Heart left ventricle (tissue), 16 donors: ENCODE data around the gene SWT1. TPM values are rescaled to one million over a fixed set of nuclear protein-coding genes. Genes with fewer than 3 reads are reported as not detected.

Source experiments
- ATAC-seq, 4 donors: fragments of 200-7000 bp; cut with Tn5 transposase; one replicate each; pipeline ENCODE4 v1.9.1; 2020 to 2022; ENCODE audit warnings: moderate library complexity in 4 of 4, mild to moderate bottlenecking in 3 of 4, moderate number of reproducible peaks in 1 of 4
- DNase-seq, 5 donors: peaks; one replicate each; pipeline ENCODE4 v3.0.0-alpha.2; 2020
- H3K27ac ChIP-seq, 12 donors: fragments of 200-600 bp; sonication (generic) in 4 of 12; one replicate each; pipeline versions ENCODE4 v1.5.0 to v1.8.0; 2016 to 2022; ENCODE audit warnings: mild to moderate bottlenecking in 2 of 12
- H3K27me3 ChIP-seq, 9 donors: fragments of 200-600 bp; sonication (generic) in 2 of 9; one replicate each; pipeline versions ENCODE4 v1.5.1 to v1.8.0; 2016 to 2022; ENCODE audit warnings: mild to moderate bottlenecking in 3 of 9
- H3K36me3 ChIP-seq, 9 donors: fragments of 200-600 bp; sonication (generic) in 2 of 9; one replicate each; pipeline versions ENCODE4 v1.5.0 to v1.8.0; 2018 to 2022; ENCODE audit warnings: mild to moderate bottlenecking in 2 of 9
- H3K4me1 ChIP-seq, 12 donors: fragments of 200-600 bp; sonication (generic) in 4 of 12; one replicate each; pipeline versions ENCODE4 v1.5.0 to v1.8.0; 2016 to 2022; ENCODE audit warnings: mild to moderate bottlenecking in 3 of 12
- H3K4me3 ChIP-seq, 12 donors: fragments of 200-600 bp; sonication (generic) in 4 of 12; one replicate each; pipeline versions ENCODE4 v1.5.0 to v1.8.0; 2017 to 2022; ENCODE audit warnings: mild to moderate bottlenecking in 9 of 12, moderate library complexity in 4 of 12
- H3K9me3 ChIP-seq, 12 donors: fragments of 200-600 bp; sonication (generic) in 4 of 12; one replicate each; pipeline versions ENCODE4 v1.5.0 to v1.8.0; 2016 to 2022; ENCODE audit warnings: mild to moderate bottlenecking in 1 of 12
- CTCF ChIP-seq, 12 donors: fragments of 200-600 bp; sonication (generic) in 4 of 12; IDR thresholded peaks; one replicate each; pipeline versions ENCODE4 v1.5.0 to v1.8.0; 2018 to 2022; ENCODE audit warnings: antibody characterized with exemption in 12 of 12, mild to moderate bottlenecking in 5 of 12
- POLR2A ChIP-seq, 2 donors: fragments of 450-650 bp; IDR thresholded peaks; one replicate each; pipeline ENCODE4 v1.6.1; 2017; ENCODE audit warnings: antibody characterized with exemption in 2 of 2, mild to moderate bottlenecking in 2 of 2, moderate library complexity in 2 of 2
- WGBS, 4 donors: extraction: QIAGEN DNeasy Blood & Tissue Kit in 2 of 4; methylation state at CpG; one replicate each; pipeline versions ENCODE4 v1.1.5 to v1.1.7; 2013 to 2018; 5-methylcytosine and 5-hydroxymethylcytosine counted together
- intact Hi-C, 10 donors: fragments of 100-400 bp; cut with DNase I; formaldehyde crosslinking; loops; one replicate each; pipeline versions ENCODE4 v1.11.1 to v1.14.2; 2022
- polyA plus RNA-seq, 2 donors: library from polyadenylated mRNA; stranded (reverse); fragments of 200-250 nt; gene quantifications; one replicate each; pipeline ENCODE4 v1.2.3, GENCODE V29; 2013
- total RNA-seq, 9 donors: library from RNA; depleted of rRNA in 2 of 9; stranded (reverse); fragments of >200 nt in 2 of 9; fragmentation: NEBNext Ultra II Directional in 3 of 9; extraction: Animal tissue kit (Norgen Biotek cat#: 25700) in 3 of 9; gene quantifications; one replicate each; pipeline versions ENCODE4 v1.1.0 to v1.2.4, GENCODE V29; 2016 to 2023
- donor health status: ischemic (EF 13 %, LVEDD 7.1; RV severe dilation, severe dysfunction).
- donor health status: healthy with polysubstance abuse.
- donor health status: DM: no; HTN: yes; CAD: no.
- donor health status: DM: no; HTN: no; CAD: no.
- donor health status: ischemic (EF 25% LVEDD 6.9; RV normal size, moderate dysfunction).
- donor health status: ischemic (EF 25% LVEDD 5.7; RV mildly dilated, moderate dysfunction).
- donor health status: healthy.
- donor health status: DM: yes; HTN: yes; CAD: no.
- donor health status: ischemic (EF 35%, LVEDD 5.7; RV mildly dilated, moderate dysfunction).
- donor health status: nonischemic (EF 11% LVEDD 7.7; RV severe dilation, severe dysfunction).
- donor health status: DM: yes; HTN: yes; CAD: no.
- donor health status: PGD.
- donor health status: ischemic (EF 29% LVEDD 5.4; RV normal size, mild dysfunction).
- donor health status: nonischemic (EF 23%, LVEDD 6.1; RV moderate dilation, normal function).

Gene SWT1
- total and polyA plus RNA-seq, 11 donors: 1.7 to 8.5 (median 5.3) TPM

- TF ChIP-seq POLR2A (IDR thresholded peaks at IDR 0.05): no peak
- TF ChIP-seq CTCF (IDR thresholded peaks at IDR 0.05): no peak
- Histone ChIP-seq H3K4me1 (peaks cover 0 to 15% (median 6%) of the 10 kb centered on the region in 12 donors), H3K27ac (no peak overlapping the region), H3K27me3 (no peaks in the 10 kb centered on the region), H3K4me3 (no peak overlapping the region), H3K36me3 (peaks cover 0 to 5% (median 0%) of the 10 kb centered on the region in 9 donors), H3K9me3 (peaks cover 0 to 4% (median 0%) of the 10 kb centered on the region in 12 donors)
- intact Hi-C loops: no loop called here
- WGBS, 4 donors: 83 to 90% (median 86%) methylated on average over 2 of the region's 2 CpGs
- no peak for ATAC-seq
- DNase-seq: no peak
Measured at GRCh38 chr1:185287451-185287850, 130.5 kb downstream of the SWT1 start.

GRCh38 chr1:185288435-185288834 lies 131.5 kb downstream of the SWT1 start:
- H3K27me3 ChIP-seq: no peaks in the 10 kb centered on the region
- intact Hi-C loops: no loop called here
- H3K4me3 ChIP-seq: no peak overlapping the region
- no peak for ATAC-seq
- no peak overlapping the region for H3K27ac ChIP-seq
- DNase-seq: no peak
- TF ChIP-seq POLR2A (IDR thresholded peaks at IDR 0.05) (no peak), CTCF (IDR thresholded peaks at IDR 0.05) (no peak)
- WGBS, 4 donors: 73 to 82% (median 76%) methylated on average over 3 of the region's 3 CpGs
- peaks cover 0 to 4% (median 0%) of the 10 kb centered on the region in 12 donors for H3K9me3 ChIP-seq
- H3K36me3 ChIP-seq: peaks cover 0 to 8% (median 0%) of the 10 kb centered on the region in 9 donors
- H3K4me1 ChIP-seq: peaks cover 0 to 17% (median 7%) of the 10 kb centered on the region in 12 donors

GRCh38 chr1:185289880-185290279 lies 132.9 kb downstream of the SWT1 start:
- DNase-seq (no peak), ATAC-seq (no peak)
- no peaks in the 10 kb centered on the region for H3K27me3 ChIP-seq
- intact Hi-C loops: no loop called here
- H3K27ac ChIP-seq: no peak overlapping the region
- H3K9me3 ChIP-seq: peaks cover 0 to 4% (median 0%) of the 10 kb centered on the region in 12 donors
- H3K36me3 ChIP-seq: peaks cover 0 to 23% (median 10%) of the 10 kb centered on the region in 9 donors
- TF ChIP-seq CTCF (IDR thresholded peaks at IDR 0.05) (no peak), POLR2A (IDR thresholded peaks at IDR 0.05) (no peak)
- H3K4me1 ChIP-seq: peaks cover 0 to 10% (median 7%) of the 10 kb centered on the region in 12 donors
- no peak overlapping the region for H3K4me3 ChIP-seq

GRCh38 chr1:185291159-185291558 lies 134.2 kb downstream of the SWT1 start:
- ATAC-seq (no peak), DNase-seq (no peak)
- TF ChIP-seq POLR2A (IDR thresholded peaks at IDR 0.05): no peak
- TF ChIP-seq CTCF (IDR thresholded peaks at IDR 0.05): no peak
- H3K9me3 ChIP-seq: peaks cover 0 to 4% (median 0%) of the 10 kb centered on the region in 12 donors
- peaks cover 0 to 35% (median 23%) of the 10 kb centered on the region in 9 donors for H3K36me3 ChIP-seq
- no peak overlapping the region for H3K4me3 ChIP-seq
- peak overlapping the region in 1 of 12 donors; percentile 29 for H3K27ac ChIP-seq
- H3K27me3 ChIP-seq: no peaks in the 10 kb centered on the region
- intact Hi-C loops: no loop called here
- 91 to 96% (median 93%) methylated on average over 1 of the region's 1 CpG for WGBS, 4 donors
- H3K4me1 ChIP-seq: peaks cover 0 to 10% (median 6%) of the 10 kb centered on the region in 12 donors
